H1 (cell line): Measurements from ENCODE around the gene XPO5. TPM values are rescaled to one million over a fixed set of nuclear protein-coding genes. Genes with fewer than 3 reads are reported as not detected.
A peak's percentile ranks its signal among the peaks of the same experiment; 100 is the strongest.

ENCODE experiments used
- CTCF ChIA-PET: fragments of 300-600 bp; sonication (Branson Sonifier 250); formaldehyde crosslinking; loops from one replicate; lab custom pipeline; 2021; ENCODE audit not compliant: partially characterized antibody; lab: Charles Lee
- POLR2A ChIA-PET: fragments of 300-600 bp; sonication (Branson Sonifier 250); formaldehyde crosslinking; loops from one replicate; lab custom pipeline; 2021; ENCODE audit warnings: inconsistent platforms; ENCODE audit not compliant: partially characterized antibody; lab: Charles Lee
- DNase-seq, 2 experiments: peaks; one replicate each; pipeline versions ENCODE4 v3.0.0 to v3.0.0-alpha.2; 2010 to 2022; ENCODE audit warnings: low spot score in 2 of 2, low read depth in 1 of 2, mixed read lengths in 1 of 2
- FAIRE-seq: peaks from 2 replicates; lab custom pipeline; 2011; peaks lifted over from hg19 to GRCh38; lab: Jason Lieb, UNC
- H2AFZ ChIP-seq: 2 replicates; pipeline ENCODE4 v1.8.1; 2012; ENCODE audit warnings: low read length, inconsistent platforms
- H2AK5ac ChIP-seq: 2 replicates; pipeline ENCODE4 v1.6.1; 2013; ENCODE audit warnings: low read depth, low read length
- H2BK120ac ChIP-seq: replicated peaks from 2 replicates; pipeline ENCODE3; 2013; ENCODE audit warnings: low read depth, low read length, inconsistent platforms
- H2BK12ac ChIP-seq: 2 replicates; pipeline ENCODE4 v1.6.1; 2013; ENCODE audit warnings: low read depth, low read length
- H2BK15ac ChIP-seq: 2 replicates; pipeline ENCODE4 v1.6.1; 2013; ENCODE audit warnings: low read length
- H2BK20ac ChIP-seq: 2 replicates; pipeline ENCODE4 v1.6.1; 2013; ENCODE audit warnings: low read length
- H2BK5ac ChIP-seq: 2 replicates; pipeline ENCODE4 v1.6.1; 2013; ENCODE audit warnings: low read depth, low read length
- H3K14ac ChIP-seq: 2 replicates; pipeline ENCODE4 v1.6.1; 2013; ENCODE audit warnings: inconsistent platforms; ENCODE audit not compliant: insufficient read length
- H3K18ac ChIP-seq: 2 replicates; pipeline ENCODE4 v1.6.1; 2013; ENCODE audit warnings: low read length; ENCODE audit errors: extremely low read depth
- H3K23ac ChIP-seq: 2 replicates; pipeline ENCODE4 v1.6.1; 2013; ENCODE audit warnings: inconsistent platforms; ENCODE audit not compliant: insufficient read length
- H3K23me2 ChIP-seq: 2 replicates; pipeline ENCODE4 v1.6.1; 2013; ENCODE audit warnings: low read depth, low read length
- H3K27ac ChIP-seq: 2 replicates; pipeline ENCODE4 v1.6.1; 2011; ENCODE audit warnings: low read depth, low read length, inconsistent platforms
- H3K27me3 ChIP-seq, 4 experiments: replicated peaks in 1 of 4; 1 replicate in 1 of 4; 2 replicates in 3 of 4; pipeline versions ENCODE4 v1.6.1 to v1.8.1; 2011 to 2013; ENCODE audit warnings: low read length in 3 of 4, mild to moderate bottlenecking in 3 of 4, inconsistent platforms in 2 of 4, mixed read lengths in 2 of 4, moderate library complexity in 1 of 4; ENCODE audit not compliant: control insufficient read depth in 3 of 4, insufficient read depth in 3 of 4; ENCODE audit errors: extremely low read depth in 1 of 4
- H3K36me3 ChIP-seq, 4 experiments: 2 replicates each; pipeline versions ENCODE4 v1.6.1 to v1.8.1; 2011 to 2013; ENCODE audit warnings: mild to moderate bottlenecking in 4 of 4, low read length in 3 of 4, moderate library complexity in 2 of 4, control low read depth in 1 of 4, inconsistent platforms in 1 of 4; ENCODE audit not compliant: insufficient read depth in 4 of 4, control insufficient read depth in 2 of 4
- H3K4ac ChIP-seq: replicated peaks from 2 replicates; pipeline ENCODE3; 2013; ENCODE audit warnings: low read length, low read depth, mixed read lengths, inconsistent platforms; ENCODE audit not compliant: insufficient read length
- H3K4me1 ChIP-seq, 4 experiments: replicated peaks in 1 of 4; 1 replicate in 1 of 4; 2 replicates in 3 of 4; pipeline versions ENCODE4 v1.6.1 to v1.8.1; 2011 to 2013; ENCODE audit warnings: low read length in 3 of 4, inconsistent platforms in 2 of 4, mixed read lengths in 1 of 4; ENCODE audit not compliant: insufficient read depth in 4 of 4, control insufficient read depth in 3 of 4
- H3K4me2 ChIP-seq, 2 experiments: 2 replicates each; pipeline versions ENCODE4 v1.6.1 to v1.8.1; 2011 to 2013; ENCODE audit warnings: low read depth in 2 of 2, low read length in 2 of 2, control low read depth in 1 of 2, inconsistent platforms in 1 of 2, mild to moderate bottlenecking in 1 of 2; ENCODE audit not compliant: insufficient read depth in 1 of 2
- H3K4me3 ChIP-seq, 4 experiments: fragments of 200-600, 300-600 bp in 1 of 4; sonication (generic), shearing (Covaris generic), sonication (Bioruptor Twin) in 1 of 4; 2 replicates each; pipeline versions ENCODE4 v1.5.1 to v1.8.1; 2011 to 2016; ENCODE audit warnings: low read length in 4 of 4, low read depth in 3 of 4, control low read depth in 2 of 4, inconsistent platforms in 2 of 4, mild to moderate bottlenecking in 2 of 4, mixed read lengths in 1 of 4, moderate library complexity in 1 of 4; ENCODE audit not compliant: insufficient read depth in 2 of 4; ENCODE audit errors: extremely low read depth in 1 of 4
- H3K56ac ChIP-seq: replicated peaks from 2 replicates; pipeline ENCODE3; 2013; ENCODE audit warnings: low read depth, mild to moderate bottlenecking, mixed read lengths, low read length, inconsistent platforms; ENCODE audit not compliant: insufficient read length
- H3K79me1 ChIP-seq: 2 replicates; pipeline ENCODE4 v1.6.1; 2013; ENCODE audit warnings: low read depth, low read length, control low read depth
- H3K79me2 ChIP-seq, 2 experiments: 2 replicates each; pipeline versions ENCODE4 v1.6.1 to v1.8.1; 2012 to 2013; ENCODE audit warnings: low read length in 2 of 2, mild to moderate bottlenecking in 2 of 2, inconsistent platforms in 1 of 2; ENCODE audit not compliant: insufficient read depth in 2 of 2, control insufficient read depth in 1 of 2
- H3K9ac ChIP-seq, 4 experiments: replicated peaks in 1 of 4; 1 replicate in 1 of 4; 2 replicates in 3 of 4; pipeline versions ENCODE4 v1.6.1 to v1.8.1; 2011 to 2013; ENCODE audit warnings: low read depth in 3 of 4, low read length in 3 of 4, control low read depth in 2 of 4, mild to moderate bottlenecking in 2 of 4, moderate library complexity in 2 of 4, inconsistent platforms in 1 of 4; ENCODE audit errors: extremely low read depth in 1 of 4
- H3K9me3 ChIP-seq, 2 experiments: 2 replicates each; pipeline versions ENCODE4 v1.6.1 to v1.8.1; 2012 to 2013; ENCODE audit warnings: mild to moderate bottlenecking in 2 of 2, moderate library complexity in 2 of 2, control low read depth in 1 of 2, inconsistent platforms in 1 of 2, low read depth in 1 of 2, low read length in 1 of 2, mixed read lengths in 1 of 2; ENCODE audit not compliant: insufficient read depth in 2 of 2
- H4K20me1 ChIP-seq, 2 experiments: replicated peaks in 1 of 2; 2 replicates each; pipeline versions ENCODE3 to v1.8.1; 2011 to 2013; ENCODE audit warnings: inconsistent platforms in 2 of 2, low read length in 2 of 2, mild to moderate bottlenecking in 1 of 2; ENCODE audit not compliant: insufficient read depth in 2 of 2, control insufficient read depth in 1 of 2
- H4K5ac ChIP-seq: 2 replicates; pipeline ENCODE4 v1.6.1; 2013; ENCODE audit warnings: low read length, low read depth, mixed read lengths, inconsistent platforms; ENCODE audit not compliant: insufficient read length
- H4K8ac ChIP-seq: 2 replicates; pipeline ENCODE4 v1.8.0; 2013; ENCODE audit warnings: mild to moderate bottlenecking, moderate library complexity, low read length, inconsistent platforms; ENCODE audit not compliant: insufficient read depth; ENCODE audit errors: extremely low read depth
- H4K91ac ChIP-seq: replicated peaks from 2 replicates; pipeline ENCODE3; 2013; ENCODE audit warnings: low read length, mixed read lengths, inconsistent platforms; ENCODE audit not compliant: insufficient read length
- BACH1 ChIP-seq: IDR thresholded peaks from 2 replicates; pipeline ENCODE4 v1.6.1; 2012; ENCODE audit warnings: low read length, improper control_type of control experiment
- BRCA1 ChIP-seq: IDR thresholded peaks from 2 replicates; pipeline ENCODE4 v1.6.1; 2012; ENCODE audit warnings: low read depth, low read length, improper control_type of control experiment
- CEBPB ChIP-seq: IDR thresholded peaks from 2 replicates; pipeline ENCODE4 v1.6.1; 2012; ENCODE audit warnings: low read depth, low read length
- FOSL1 ChIP-seq: IDR thresholded peaks from 2 replicates; pipeline ENCODE4 v1.6.1; 2011; ENCODE audit warnings: mild to moderate bottlenecking, low read depth, low read length, moderate library complexity; ENCODE audit not compliant: insufficient read depth
- JUN ChIP-seq: IDR thresholded peaks from 2 replicates; pipeline ENCODE4 v1.6.1; 2011; ENCODE audit warnings: low read depth, mild to moderate bottlenecking, improper control_type of control experiment, low read length
- KDM5A ChIP-seq: fragments of 200-600 bp; IDR thresholded peaks from 2 replicates; pipeline ENCODE4 v1.7.1; 2012; ENCODE audit warnings: mild to moderate bottlenecking, low read length, inconsistent platforms, mixed read lengths
- NRF1 ChIP-seq: IDR thresholded peaks from 2 replicates; pipeline ENCODE4 v1.6.1; 2011; ENCODE audit warnings: mild to moderate bottlenecking, low read depth, low read length, improper control_type of control experiment
- RAD21 ChIP-seq, 2 experiments: IDR thresholded peaks in 1 of 2; conservative IDR thresholded peaks in 1 of 2; 2 replicates each; pipeline ENCODE4 v1.6.1; 2011; ENCODE audit warnings: low read depth in 2 of 2, low read length in 2 of 2, improper control_type of control experiment in 1 of 2, inconsistent platforms in 1 of 2, mild to moderate bottlenecking in 1 of 2, moderate library complexity in 1 of 2
- RNF2 ChIP-seq: fragments of 200-900, 300-1000 bp; sonication (generic); IDR thresholded peaks from 2 replicates; pipeline ENCODE4 v1.7.1; 2016; ENCODE audit warnings: borderline replicate concordance, low read depth, mild to moderate bottlenecking, antibody characterized with exemption, low read length; ENCODE audit not compliant: poor library complexity, severe bottlenecking; ENCODE audit errors: missing control alignments
- SIRT6 ChIP-seq: IDR thresholded peaks from one replicate; pipeline ENCODE4 v1.7.1; 2012; ENCODE audit warnings: low read length, inconsistent platforms
- TCF12 ChIP-seq: IDR thresholded peaks from 2 replicates; pipeline ENCODE4 v1.6.1; 2011; ENCODE audit warnings: low read depth, mild to moderate bottlenecking, low read length
- WGBS, 2 experiments: shearing (Covaris generic) in 1 of 2; methylation state at CpG; one replicate each; pipeline versions ENCODE4 v1.1.6 to v1.1.7; 2013 to 2015; ENCODE audit warnings: low lambda C conversion rate in 2 of 2, mixed read lengths in 2 of 2, inconsistent platforms in 1 of 2, low coverage in 1 of 2, missing lambda C conversion rate in 1 of 2; ENCODE audit not compliant: insufficient replicate concordance in 2 of 2, insufficient coverage in 1 of 2, insufficient read length in 1 of 2; ENCODE audit errors: extremely low coverage in 1 of 2, missing lambda C conversion rate in 1 of 2; 5-methylcytosine and 5-hydroxymethylcytosine counted together
- polyA plus RNA-seq, 7 experiments: library from polyadenylated mRNA; depleted of rRNA in 3 of 7; stranded (reverse) in 5 of 7; unstranded in 2 of 7; fragments of >200 nt in 5 of 7; fragments of 200-250 nt in 2 of 7; gene quantifications; 1 replicate in 5 of 7; 2 replicates in 1 of 7; 4 replicates in 1 of 7; pipeline versions ENCODE4 v1.2.1 to v1.2.3, GENCODE V29; 2011 to 2013; ENCODE audit warnings: missing spikeins in 2 of 7, mixed read lengths in 2 of 7
- total RNA-seq: library from RNA; stranded (reverse); fragmentation: NEBNext Ultra II Directional; extraction: Animal tissue kit (Norgen Biotek cat#: 25700); gene quantifications from 2 replicates; pipeline ENCODE4 v1.2.1, GENCODE V29; 2021
- TF ChIP-seq, protein P1 (sequence below): IDR thresholded peaks from 2 replicates; pipeline ENCODE4 v1.6.1; 2012; ENCODE audit warnings: low read length, inconsistent platforms

Gene XPO5
- total and polyA plus RNA-seq, 2 of the 8 experiments (the other 6 are each of a cell fraction or from before 2014, with no cell fraction given), result 80.6 to 95.7 TPM

DNA sequence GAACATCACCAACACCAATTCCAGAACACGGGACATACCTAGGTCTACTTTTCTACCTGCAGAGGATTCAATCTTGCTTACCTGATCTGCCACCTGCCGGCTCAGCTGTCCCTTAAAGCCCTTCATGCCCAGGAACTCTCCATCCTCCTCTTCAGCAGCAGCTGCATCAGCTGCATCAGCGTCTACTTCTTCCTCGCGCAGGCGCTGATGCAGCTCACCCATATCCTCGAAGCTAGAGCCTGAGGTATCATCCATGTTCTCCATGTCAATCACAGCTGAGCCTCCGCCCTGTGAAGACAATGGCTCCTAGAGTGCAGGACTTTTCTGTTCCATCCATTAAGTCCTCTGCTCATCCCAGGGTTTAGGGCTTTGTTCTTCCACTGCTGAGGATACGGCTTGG lies 60.0 kb downstream of the XPO5 start:
- no peak overlapping the region for H2AFZ ChIP-seq
- no peak overlapping the region for H3K4ac ChIP-seq
- H3K4me3 ChIP-seq, result peak overlapping the region; percentile 86 to 100 (median 96)
- peaks cover 9% of the 10 kb centered on the region for H3K23me2 ChIP-seq
- WGBS, 2 experiments, result 90% methylated on average over 9 of the region's 9 CpGs; no CpG with 5 or more reads in 1 of the 2 experiments
- DNase-seq (no peak), FAIRE-seq (no peak)
- no peak overlapping the region for H2BK20ac ChIP-seq
- no peak overlapping the region for H2BK15ac ChIP-seq
- H3K56ac ChIP-seq, result no peak overlapping the region
- peaks cover 4 to 10% of the 10 kb centered on the region in 2 experiments for H4K20me1 ChIP-seq
- peaks cover 6 to 20% (median 8%) of the 10 kb centered on the region in 4 experiments; a peak in 6 of 7 replicates for H3K4me1 ChIP-seq
- ChIA-PET POLR2A (interaction anchor here (1.0 to 12.4 kb wide), 9 partner anchors 9 to 255 kb away, joined by 3 to 147 read pairs (median 9); partner anchors contain the start of genes GTPBP2, LRRC73 and VEGFA), CTCF (interaction anchor here (0.6 to 3.8 kb wide), 3 partner anchors 9 to 194 kb away, joined by 3 to 19 read pairs (median 3); no protein-coding TSS in a partner anchor)
- H3K27me3 ChIP-seq, result no peaks in the 10 kb centered on the region
- no peak overlapping the region for H4K5ac ChIP-seq
- H2AK5ac ChIP-seq, result peak overlapping the region; percentile 17; the same call in 1 of the 2 replicates
- peaks cover 12% of the 10 kb centered on the region for H3K79me1 ChIP-seq
- H4K91ac ChIP-seq, result no peak overlapping the region
- no peak overlapping the region for H4K8ac ChIP-seq
- H2BK5ac ChIP-seq, result no peak overlapping the region
- no peak overlapping the region for H2BK12ac ChIP-seq
- no peak overlapping the region for H3K23ac ChIP-seq
- H3K36me3 ChIP-seq, result peaks cover 30 to 54% (median 38%) of the 10 kb centered on the region in 4 experiments
- H3K4me2 ChIP-seq, result peak overlapping the region; percentile 58 to 95
- H2BK120ac ChIP-seq, result no peak overlapping the region
- H3K27ac ChIP-seq, result no peak overlapping the region
- no peak overlapping the region for H3K14ac ChIP-seq
- H3K9ac ChIP-seq, result peak overlapping the region; percentile 61 to 98 (median 94)
- H3K9me3 ChIP-seq, result no peaks in the 10 kb centered on the region
- H3K79me2 ChIP-seq, result peaks cover 19 to 42% of the 10 kb centered on the region in 2 experiments
- H3K18ac ChIP-seq, result no peak overlapping the region
- TF ChIP-seq BRCA1 (no peak), RNF2 (no peak), BACH1 (no peak), NRF1 (no peak), KDM5A (no peak), JUN (no peak), SIRT6 (no peak), TCF12 (no peak), RAD21 (IDR thresholded peaks at IDR 0.05 in 1 of 2, conservative IDR thresholded peaks at IDR 0.05 in 1 of 2; ENCODE audit: low read depth in 2 of 2, low read length in 2 of 2) (no peak), CEBPB (no peak), FOSL1 (no peak)
- TF ChIP-seq, protein P1, sequence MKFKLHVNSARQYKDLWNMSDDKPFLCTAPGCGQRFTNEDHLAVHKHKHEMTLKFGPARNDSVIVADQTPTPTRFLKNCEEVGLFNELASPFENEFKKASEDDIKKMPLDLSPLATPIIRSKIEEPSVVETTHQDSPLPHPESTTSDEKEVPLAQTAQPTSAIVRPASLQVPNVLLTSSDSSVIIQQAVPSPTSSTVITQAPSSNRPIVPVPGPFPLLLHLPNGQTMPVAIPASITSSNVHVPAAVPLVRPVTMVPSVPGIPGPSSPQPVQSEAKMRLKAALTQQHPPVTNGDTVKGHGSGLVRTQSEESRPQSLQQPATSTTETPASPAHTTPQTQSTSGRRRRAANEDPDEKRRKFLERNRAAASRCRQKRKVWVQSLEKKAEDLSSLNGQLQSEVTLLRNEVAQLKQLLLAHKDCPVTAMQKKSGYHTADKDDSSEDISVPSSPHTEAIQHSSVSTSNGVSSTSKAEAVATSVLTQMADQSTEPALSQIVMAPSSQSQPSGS, result no peak
